ENCODE results near the gene ROBO3.

Gene ROBO3

GRCh38 chr11:124874571-124875255 is 9.5 kb downstream of the ROBO3 start:
- no peak for DNase-seq (ENCODE audit: low read depth in 1 of 2, low spot score in 1 of 2)
- H3K27me3 ChIP-seq (ENCODE audit: insufficient read depth, poor library complexity, severe bottlenecking), result peaks cover 26% of the 10 kb centered on the region
- TF ChIP-seq GABPA (IDR thresholded peaks at IDR 0.05; ENCODE audit: low read depth) (no peak), SPI1 (IDR thresholded peaks at IDR 0.05; ENCODE audit: borderline replicate concordance, low read depth) (no peak), POLR2AphosphoS5 (IDR thresholded peaks at IDR 0.05; ENCODE audit: low read depth) (no peak), CTCF (IDR thresholded peaks at IDR 0.05; ENCODE audit: insufficient read depth, low read length) (no peak), REST (IDR thresholded peaks at IDR 0.05; ENCODE audit: insufficient replicate concordance, low read depth) (no peak)
- no peak overlapping the region for H3K27ac ChIP-seq (replicated peaks)
- H3K4me3 ChIP-seq (replicated peaks; ENCODE audit: insufficient read depth, low read length), result no peak overlapping the region

GRCh38 chr11:124875401-124875800 is 10.2 kb downstream of the ROBO3 start:
- DNase-seq (ENCODE audit: low read depth in 1 of 2, low spot score in 1 of 2), result no peak
- no peak overlapping the region for H3K4me3 ChIP-seq (replicated peaks; ENCODE audit: insufficient read depth, low read length)
- H3K27ac ChIP-seq (replicated peaks), result no peak overlapping the region
- TF ChIP-seq CTCF (IDR thresholded peaks at IDR 0.05; ENCODE audit: insufficient read depth, low read length) (no peak), REST (IDR thresholded peaks at IDR 0.05; ENCODE audit: insufficient replicate concordance, low read depth) (no peak), POLR2AphosphoS5 (IDR thresholded peaks at IDR 0.05; ENCODE audit: low read depth) (no peak), SPI1 (IDR thresholded peaks at IDR 0.05; ENCODE audit: borderline replicate concordance, low read depth) (no peak), GABPA (IDR thresholded peaks at IDR 0.05; ENCODE audit: low read depth) (no peak)
- peaks cover 19% of the 10 kb centered on the region for H3K27me3 ChIP-seq (ENCODE audit: insufficient read depth, poor library complexity, severe bottlenecking)

- H3K27me3 ChIP-seq (ENCODE audit: insufficient read depth, poor library complexity, severe bottlenecking), result peaks cover 14% of the 10 kb centered on the region
Measured at GRCh38 chr11:124875943-124876817, 10.9 kb downstream of the ROBO3 start.

More at GRCh38 chr11:124875943-124876817, 10.9 kb downstream of the ROBO3 start:
- no peak for TF ChIP-seq POLR2AphosphoS5 (IDR thresholded peaks at IDR 0.05; ENCODE audit: low read depth)
- TF ChIP-seq REST (IDR thresholded peaks at IDR 0.05; ENCODE audit: insufficient replicate concordance, low read depth), result no peak
- TF ChIP-seq GABPA (IDR thresholded peaks at IDR 0.05; ENCODE audit: low read depth), result peak; percentile 20; the same call in 1 of the 2 replicates
- TF ChIP-seq CTCF (IDR thresholded peaks at IDR 0.05; ENCODE audit: insufficient read depth, low read length), result peak; percentile 18
- no peak for TF ChIP-seq SPI1 (IDR thresholded peaks at IDR 0.05; ENCODE audit: borderline replicate concordance, low read depth)
- Histone ChIP-seq H3K27ac (replicated peaks) (no peak overlapping the region), H3K4me3 (replicated peaks; ENCODE audit: insufficient read depth, low read length) (peak overlapping the region; percentile 42)
- DNase-seq (ENCODE audit: low read depth in 1 of 2, low spot score in 1 of 2), result peak; percentile 30 to 63
